Caco-2 (cell line): ENCODE results near the gene MT1B. TPM values are rescaled to one million over a fixed set of nuclear protein-coding genes. Genes with fewer than 3 reads are reported as not detected.
A peak's percentile ranks its signal among the peaks of the same experiment; 100 is the strongest.
"Not testable (repeated sequence)": the region's sequence is repeated elsewhere in the genome, so short reads cannot be mapped to it uniquely, and the experiment has no call there.

Experiments used
- BruUV-seq: library from RNA; stranded (reverse); fragments of 400-500 nt; replicated peaks from 2 replicates; lab custom pipeline; 2021; lab: Mats Ljungman, UMichigan
- CTCF ChIA-PET: fragments of 300-600 bp; sonication (Branson Sonifier 250); formaldehyde crosslinking; loops from one replicate; lab custom pipeline; 2022; ENCODE audit warnings: antibody characterized with exemption; lab: Charles Lee
- POLR2A ChIA-PET: fragments of 300-600 bp; sonication (Branson Sonifier 250); formaldehyde crosslinking; loops from one replicate; lab custom pipeline; 2022; ENCODE audit warnings: antibody characterized with exemption; lab: Charles Lee
- DNase-seq, 2 experiments: peaks; one replicate each; pipeline versions ENCODE4 v3.0.0 to v3.0.0-alpha.2; 2020 to 2022
- H3K27me3 ChIP-seq: replicated peaks from 2 replicates; pipeline ENCODE4 v1.6.0; 2011; ENCODE audit warnings: low read length; ENCODE audit not compliant: control insufficient read depth, insufficient read depth
- H3K36me3 ChIP-seq: 2 replicates; pipeline ENCODE4 v1.5.1; 2011; ENCODE audit warnings: low read length; ENCODE audit not compliant: control insufficient read depth, insufficient read depth
- H3K4me1 ChIP-seq: fragments of 250-450 bp; sonication (Bioruptor Pico); 2 replicates; pipeline ENCODE4 v1.5.1; 2020; ENCODE audit warnings: mild to moderate bottlenecking
- H3K4me3 ChIP-seq: 2 replicates; pipeline ENCODE4 v1.5.1; 2011; ENCODE audit warnings: low read depth, mild to moderate bottlenecking, control low read depth, low read length
- H3K9me3 ChIP-seq: fragments of 250-450 bp; sonication (Bioruptor Pico); 2 replicates; pipeline ENCODE4 v1.5.1; 2020; ENCODE audit warnings: mild to moderate bottlenecking, moderate library complexity
- H3K27ac Mint-ChIP-seq: one replicate; pipeline ENCODE4 v1.8.0; 2022; ENCODE audit warnings: mixed read lengths; ENCODE audit not compliant: unreplicated experiment
- H3K27me3 Mint-ChIP-seq: one replicate; pipeline ENCODE4 v1.8.0; 2022; ENCODE audit warnings: mixed read lengths; ENCODE audit not compliant: insufficient read depth, unreplicated experiment
- H3K36me3 Mint-ChIP-seq: one replicate; pipeline ENCODE4 v1.8.0; 2022; ENCODE audit warnings: mild to moderate bottlenecking, mixed read lengths; ENCODE audit not compliant: insufficient read depth, unreplicated experiment
- H3K4me1 Mint-ChIP-seq: one replicate; pipeline ENCODE4 v1.8.0; 2022; ENCODE audit warnings: low read depth, mixed read lengths; ENCODE audit not compliant: unreplicated experiment
- H3K4me3 Mint-ChIP-seq: one replicate; pipeline ENCODE4 v1.8.0; 2022; ENCODE audit warnings: mild to moderate bottlenecking, moderate library complexity, mixed read lengths; ENCODE audit not compliant: unreplicated experiment
- H3K9me3 Mint-ChIP-seq: one replicate; pipeline ENCODE4 v1.8.0; 2022; ENCODE audit warnings: mixed read lengths; ENCODE audit not compliant: unreplicated experiment
- intact Hi-C: fragments of 100-400 bp; cut with micrococcal nuclease; formaldehyde crosslinking; loops from one replicate; pipeline ENCODE4 v1.10.0; 2022; ENCODE audit not compliant: unreplicated experiment
- total RNA-seq: library from RNA; stranded (reverse); gene quantifications from 2 replicates; pipeline ENCODE4 v1.2.3, GENCODE V29; 2022
- TF ChIP-seq, protein P1 (sequence below), 2 experiments: fragments of 200-600 bp in 1 of 2; IDR thresholded peaks; 1 replicate in 1 of 2; 2 replicates in 1 of 2; pipeline versions ENCODE4 v1.5.1 to v1.8.0; 2011 to 2022; ENCODE audit warnings: antibody characterized with exemption in 1 of 2, control low read depth in 1 of 2, inconsistent platforms in 1 of 2, low read depth in 1 of 2, low read length in 1 of 2, mild to moderate bottlenecking in 1 of 2, moderate library complexity in 1 of 2; ENCODE audit not compliant: insufficient read depth in 1 of 2, severe bottlenecking in 1 of 2, unreplicated experiment in 1 of 2

Gene MT1B
- total RNA-seq, 1 experiment from 2014 or later, result not detected

DNA sequence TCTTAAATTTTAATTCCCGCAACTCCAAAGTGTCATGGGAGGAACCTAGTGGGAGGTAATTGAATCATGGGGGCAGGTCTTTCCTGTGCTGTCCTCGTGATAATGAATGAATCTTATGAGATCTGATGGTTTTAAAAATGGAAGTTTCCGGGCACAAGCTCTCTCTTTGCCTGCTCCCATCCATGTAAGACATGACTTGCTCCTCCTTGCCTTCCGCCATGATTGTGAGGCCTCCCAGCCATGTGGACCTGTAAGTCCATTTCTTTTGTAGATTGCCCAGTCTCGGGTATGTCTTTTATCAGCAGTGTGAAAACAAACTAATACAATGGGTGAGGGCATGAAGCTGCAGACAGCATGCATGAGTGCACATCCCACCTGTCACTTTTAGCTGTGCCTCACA, 28.5 kb upstream of the MT1B start:
- H3K27me3 ChIP-seq, H3K9me3 Mint-ChIP-seq, H3K27ac Mint-ChIP-seq, H3K9me3 ChIP-seq, intact Hi-C loops, DNase-seq, H3K4me3 ChIP-seq, BruUV-seq, H3K36me3 Mint-ChIP-seq, H3K36me3 ChIP-seq, H3K4me1 Mint-ChIP-seq, POLR2A ChIA-PET, H3K4me1 ChIP-seq, H3K4me3 Mint-ChIP-seq: not testable (repeated sequence)
- H3K27me3 Mint-ChIP-seq, result peaks cover 13% of the 10 kb centered on the region
- CTCF ChIA-PET, result interaction anchor here (1.5 kb wide), 1 partner anchor 19 kb away, joined by 4 read pairs; no protein-coding TSS in a partner anchor

DNA sequence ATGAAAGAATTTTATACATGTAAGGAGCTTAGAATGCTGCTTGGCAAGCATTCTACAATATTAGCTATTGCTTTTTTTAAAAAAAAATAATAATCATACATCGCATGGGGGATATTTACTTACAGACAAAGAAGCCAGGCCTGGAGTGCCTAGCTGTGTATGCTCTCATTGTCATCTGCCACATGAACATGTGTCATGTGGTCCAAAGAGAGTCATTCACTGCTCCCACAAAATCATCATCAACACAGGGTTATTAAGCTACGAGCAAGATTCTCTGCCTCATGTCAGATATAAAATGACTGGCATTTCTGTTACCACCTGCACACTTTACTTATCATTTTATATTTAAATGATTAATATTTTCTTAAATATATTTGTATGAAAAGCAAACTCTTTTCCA, 28.0 kb upstream of the MT1B start:
- no peak overlapping the region for H3K4me3 ChIP-seq
- no peak overlapping the region for H3K27ac Mint-ChIP-seq
- no peaks in the 10 kb centered on the region for H3K9me3 ChIP-seq
- no peaks in the 10 kb centered on the region for H3K36me3 Mint-ChIP-seq
- H3K4me3 Mint-ChIP-seq, result no peak overlapping the region
- no peaks in the 10 kb centered on the region for H3K9me3 Mint-ChIP-seq
- no peaks in the 10 kb centered on the region for H3K4me1 ChIP-seq
- no peaks in the 10 kb centered on the region for H3K36me3 ChIP-seq
- BruUV-seq, result no TSS peak
- H3K27me3 ChIP-seq, result no peaks in the 10 kb centered on the region
- intact Hi-C loops, result no loop called here
- ChIA-PET CTCF (interaction anchor here (0.5 to 1.5 kb wide), 2 partner anchors 19 to 78 kb away, joined by 3 to 4 read pairs; no protein-coding TSS in a partner anchor), POLR2A (no interaction called here)
- no peaks in the 10 kb centered on the region for H3K4me1 Mint-ChIP-seq
- no peak for DNase-seq
- peaks cover 13% of the 10 kb centered on the region for H3K27me3 Mint-ChIP-seq
- TF ChIP-seq, protein P1, sequence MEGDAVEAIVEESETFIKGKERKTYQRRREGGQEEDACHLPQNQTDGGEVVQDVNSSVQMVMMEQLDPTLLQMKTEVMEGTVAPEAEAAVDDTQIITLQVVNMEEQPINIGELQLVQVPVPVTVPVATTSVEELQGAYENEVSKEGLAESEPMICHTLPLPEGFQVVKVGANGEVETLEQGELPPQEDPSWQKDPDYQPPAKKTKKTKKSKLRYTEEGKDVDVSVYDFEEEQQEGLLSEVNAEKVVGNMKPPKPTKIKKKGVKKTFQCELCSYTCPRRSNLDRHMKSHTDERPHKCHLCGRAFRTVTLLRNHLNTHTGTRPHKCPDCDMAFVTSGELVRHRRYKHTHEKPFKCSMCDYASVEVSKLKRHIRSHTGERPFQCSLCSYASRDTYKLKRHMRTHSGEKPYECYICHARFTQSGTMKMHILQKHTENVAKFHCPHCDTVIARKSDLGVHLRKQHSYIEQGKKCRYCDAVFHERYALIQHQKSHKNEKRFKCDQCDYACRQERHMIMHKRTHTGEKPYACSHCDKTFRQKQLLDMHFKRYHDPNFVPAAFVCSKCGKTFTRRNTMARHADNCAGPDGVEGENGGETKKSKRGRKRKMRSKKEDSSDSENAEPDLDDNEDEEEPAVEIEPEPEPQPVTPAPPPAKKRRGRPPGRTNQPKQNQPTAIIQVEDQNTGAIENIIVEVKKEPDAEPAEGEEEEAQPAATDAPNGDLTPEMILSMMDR (IDR thresholded peaks at IDR 0.05; ENCODE audit: insufficient read depth in 1 of 2, low read depth in 1 of 2, low read length in 1 of 2, severe bottlenecking in 1 of 2, unreplicated experiment in 1 of 2), result no peak

DNA sequence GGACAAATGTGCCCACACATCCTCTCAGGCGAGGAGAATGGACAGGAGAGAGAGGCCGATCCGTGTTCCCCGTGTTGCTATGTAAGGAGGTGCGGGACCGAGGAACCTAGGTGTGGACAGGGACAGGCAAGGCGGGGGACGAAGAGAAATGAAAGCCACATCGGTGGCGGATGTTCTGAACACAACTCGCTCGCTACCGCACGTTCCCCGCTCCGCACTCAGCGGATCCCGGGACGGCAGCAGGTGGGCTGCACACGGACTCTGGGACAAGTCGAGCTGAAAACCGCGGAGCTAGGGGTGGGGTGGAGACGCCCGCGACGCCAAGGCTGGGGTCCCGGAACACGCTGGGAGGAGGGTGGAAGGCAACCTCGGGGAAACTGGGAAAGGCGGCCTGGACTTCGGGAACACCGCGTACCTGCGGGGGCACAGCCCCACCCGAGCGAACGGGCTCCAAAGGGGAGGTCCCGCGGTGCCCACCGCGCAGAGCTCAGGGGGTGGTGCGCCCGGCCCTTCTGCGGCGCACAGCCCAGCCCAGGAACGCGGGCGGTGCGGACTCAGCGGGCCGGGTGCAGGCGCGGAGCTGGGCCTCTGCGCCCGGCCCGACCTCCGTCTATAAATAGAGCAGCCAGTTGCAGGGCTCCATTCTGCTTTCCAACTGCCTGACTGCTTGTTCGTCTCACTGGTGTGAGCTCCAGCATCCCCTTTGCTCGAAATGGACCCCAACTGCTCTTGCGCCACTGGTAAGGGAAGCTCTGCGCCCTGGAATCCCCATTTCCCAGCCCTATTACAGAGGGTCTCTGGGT, 26.3 kb upstream of the MT1B start, which contains the start of gene MT1E:
MT1E (plus strand) TSS at position 642 of the 803 bp plus-strand sequence; CDS start at position 713, 71 bp downstream.
- peak within 1 kb of the TSS; percentile 16 for H3K4me3 ChIP-seq
- no TSS peak for BruUV-seq
- TF ChIP-seq, protein P1 (IDR thresholded peaks at IDR 0.05; ENCODE audit: insufficient read depth in 1 of 2, low read depth in 1 of 2, low read length in 1 of 2, severe bottlenecking in 1 of 2, unreplicated experiment in 1 of 2), result no peak
- ChIA-PET CTCF (interaction anchor here (0.6 to 1.1 kb wide), 3 partner anchors 22 to 76 kb away, joined by 3 read pairs; no protein-coding TSS in a partner anchor), POLR2A (no interaction called here)
- H3K4me1 Mint-ChIP-seq, result no peaks in the 10 kb centered on the region
- H3K36me3 Mint-ChIP-seq, result no peaks in the 10 kb centered on the region
- H3K9me3 Mint-ChIP-seq, result no peaks in the 10 kb centered on the region
- H3K9me3 ChIP-seq, result no peaks in the 10 kb centered on the region
- peak within 1 kb of the TSS; percentile 71 for H3K4me3 Mint-ChIP-seq
- H3K27me3 ChIP-seq, result no peaks in the 10 kb centered on the region
- H3K36me3 ChIP-seq, result no peaks in the 10 kb centered on the region
- H3K27ac Mint-ChIP-seq, result no peak within 1 kb of the TSS
- no peaks in the 10 kb centered on the region for H3K4me1 ChIP-seq
- intact Hi-C loops, result no loop called here
- H3K27me3 Mint-ChIP-seq, result peaks cover 6% of the 10 kb centered on the region
- no peak for DNase-seq
